GM12801 (cell line): ENCODE measurements around the gene PBOV1.

Experiments used
- CTCF ChIP-seq: IDR thresholded peaks from one replicate; pipeline ENCODE4 v1.5.1; 2011; ENCODE audit warnings: control low read depth; ENCODE audit not compliant: insufficient read length; ENCODE audit errors: extremely low read depth

Gene PBOV1

GRCh38 chr6:138218449-138218848 is at the start of gene PBOV1:
Gene PBOV1 (minus strand): TSS chr6:138218491. CDS start chr6:138218395, 96 bp downstream.
- no peak for TF ChIP-seq CTCF

- no peak for TF ChIP-seq CTCF
Observed at GRCh38 chr6:138266095-138266494, 47.8 kb upstream of the PBOV1 start.

- no peak for TF ChIP-seq CTCF
Observed at GRCh38 chr6:138264372-138264880, 46.1 kb upstream of the PBOV1 start.

GRCh38 chr6:138263963-138264362 is 45.7 kb upstream of the PBOV1 start:
- no peak for TF ChIP-seq CTCF

GRCh38 chr6:138261116-138261780 is 43.0 kb upstream of the PBOV1 start:
- no peak for TF ChIP-seq CTCF

GRCh38 chr6:138258991-138259390 is 40.7 kb upstream of the PBOV1 start:
- TF ChIP-seq CTCF = no peak

GRCh38 chr6:138258197-138258596 is 39.9 kb upstream of the PBOV1 start:
- TF ChIP-seq CTCF = no peak

- no peak for TF ChIP-seq CTCF
Observed at GRCh38 chr6:138257638-138258040, 39.3 kb upstream of the PBOV1 start.
